ENCODE data around the gene GJC2.

Gene GJC2

DNA sequence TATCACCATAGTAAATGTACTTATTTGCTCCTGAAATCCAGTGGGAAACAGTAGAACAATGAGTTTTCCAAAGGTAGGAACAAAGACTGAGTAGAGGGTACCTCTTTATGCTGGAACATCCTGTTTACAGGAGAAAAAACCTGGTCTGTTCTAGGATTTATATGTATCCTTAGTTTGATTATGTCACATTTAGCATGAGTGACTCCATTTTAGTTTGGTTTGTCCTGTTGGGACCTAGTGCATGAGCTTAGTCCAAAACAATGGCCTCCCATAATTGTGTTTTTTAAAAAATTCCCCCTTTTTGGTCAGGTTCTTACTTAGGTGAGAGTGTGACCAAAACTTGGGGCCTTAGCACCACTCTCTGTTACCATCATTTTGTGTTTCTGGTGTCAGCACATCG is 37.1 kb upstream of the GJC2 start:
- DNase-seq (ENCODE audit: low read depth, low spot score), result no peak

GRCh38 chr1:228114827-228115226 is 34.9 kb upstream of the GJC2 start:
- no peak for DNase-seq (ENCODE audit: low read depth, low spot score)

GRCh38 chr1:228117335-228117734 is 32.4 kb upstream of the GJC2 start:
- DNase-seq (ENCODE audit: low read depth, low spot score), result no peak

- DNase-seq (ENCODE audit: low read depth, low spot score), result no peak
These were observed 31.7 kb upstream of the GJC2 start for GRCh38 chr1:228118040-228118439.

- DNase-seq (ENCODE audit: low read depth, low spot score), result no peak
These were observed 29.4 kb upstream of the GJC2 start for GRCh38 chr1:228120351-228120750.

GRCh38 chr1:228120857-228121489 is 28.8 kb upstream of the GJC2 start:
- no peak for DNase-seq (ENCODE audit: low read depth, low spot score)

DNA sequence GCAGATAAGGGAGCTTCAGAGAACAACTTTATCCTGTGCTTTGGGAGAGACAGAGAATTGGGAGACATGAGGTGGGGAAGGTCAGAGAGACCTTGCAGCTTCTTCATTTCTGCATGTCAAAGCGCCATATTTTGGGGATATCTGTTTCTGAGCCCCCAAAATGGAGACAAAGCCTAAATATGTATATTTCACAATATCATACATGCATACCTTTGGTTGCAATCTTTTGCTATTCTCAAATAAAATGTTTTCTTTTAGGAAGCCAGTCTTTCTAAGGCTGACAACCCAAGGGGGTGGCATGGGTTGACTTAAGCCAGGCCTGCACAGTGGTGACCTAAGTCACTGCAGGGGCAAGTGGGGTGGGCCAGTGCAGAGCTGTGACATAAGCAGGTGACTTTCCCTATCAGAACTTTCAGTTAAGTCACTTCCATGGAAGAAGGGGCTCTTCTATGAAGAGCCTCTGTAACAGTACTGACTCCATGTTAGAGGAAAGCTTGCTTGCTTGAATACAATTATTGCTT is 26.7 kb upstream of the GJC2 start:
- DNase-seq (ENCODE audit: low read depth, low spot score), result no peak

DNA sequence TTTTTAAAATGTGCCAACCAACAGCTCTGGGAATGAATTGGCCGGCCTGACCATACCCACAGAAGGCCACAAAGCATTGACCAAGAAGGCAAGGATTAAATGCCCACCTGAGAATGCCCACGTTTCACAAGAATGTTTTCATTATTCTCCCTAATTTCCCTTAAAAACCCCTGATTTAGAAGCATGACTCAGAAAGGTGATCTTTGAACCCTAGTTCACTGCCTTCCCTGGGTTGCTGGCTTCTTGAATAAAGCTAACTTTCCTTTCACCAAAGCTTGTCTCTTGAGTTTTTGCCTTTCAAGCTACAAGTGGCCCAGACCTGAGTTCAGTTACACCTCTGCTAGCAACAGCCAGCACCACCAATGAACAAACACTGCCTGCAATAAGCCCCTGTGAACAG is 26.2 kb upstream of the GJC2 start:
- no peak for DNase-seq (ENCODE audit: low read depth, low spot score)

- no peak for DNase-seq (ENCODE audit: low read depth, low spot score)
These were observed 24.5 kb upstream of the GJC2 start for GRCh38 chr1:228125185-228125584.

DNA sequence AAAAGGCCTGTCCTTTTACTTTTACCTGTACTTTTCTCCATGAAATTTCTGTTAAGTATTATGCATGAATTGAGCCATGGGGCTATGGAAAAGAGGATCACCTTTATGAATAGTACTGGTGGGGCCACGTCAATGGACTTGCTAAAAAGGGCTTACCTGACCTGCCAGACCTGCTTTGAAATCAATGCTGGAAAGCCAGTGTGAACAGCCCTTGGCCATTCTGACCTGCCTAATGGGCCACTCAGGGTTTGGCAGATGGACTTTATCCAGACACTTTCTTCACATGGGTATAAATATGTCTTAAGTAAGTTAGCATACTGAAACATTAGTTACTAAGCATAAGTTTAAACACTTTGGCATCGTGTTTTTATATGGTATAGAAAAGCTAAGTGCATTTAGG is 18.0 kb upstream of the GJC2 start:
- DNase-seq (ENCODE audit: low read depth, low spot score), result no peak

- no peak for DNase-seq (ENCODE audit: low read depth, low spot score)
These were observed 15.1 kb upstream of the GJC2 start for GRCh38 chr1:228134591-228134990.

DNA sequence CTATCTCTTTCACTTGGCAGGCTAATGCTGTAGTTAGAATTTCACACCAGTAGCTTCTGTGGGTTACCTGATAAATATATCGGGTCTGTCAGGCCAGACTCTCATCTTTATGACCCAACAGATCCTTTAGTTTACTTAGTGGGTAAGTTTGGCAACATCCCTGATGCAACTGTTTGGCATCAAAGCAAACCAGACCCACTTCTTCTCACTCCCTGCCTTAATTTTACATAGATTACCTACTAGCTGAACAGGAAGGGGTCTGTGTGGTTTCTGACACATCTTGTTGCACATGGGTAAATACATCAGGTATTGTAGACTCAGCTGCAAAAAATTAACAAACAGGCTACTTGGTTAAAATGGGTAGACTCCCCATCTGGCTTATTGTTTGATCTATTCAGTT is 12.8 kb upstream of the GJC2 start:
- no peak for DNase-seq (ENCODE audit: low read depth, low spot score)

DNA sequence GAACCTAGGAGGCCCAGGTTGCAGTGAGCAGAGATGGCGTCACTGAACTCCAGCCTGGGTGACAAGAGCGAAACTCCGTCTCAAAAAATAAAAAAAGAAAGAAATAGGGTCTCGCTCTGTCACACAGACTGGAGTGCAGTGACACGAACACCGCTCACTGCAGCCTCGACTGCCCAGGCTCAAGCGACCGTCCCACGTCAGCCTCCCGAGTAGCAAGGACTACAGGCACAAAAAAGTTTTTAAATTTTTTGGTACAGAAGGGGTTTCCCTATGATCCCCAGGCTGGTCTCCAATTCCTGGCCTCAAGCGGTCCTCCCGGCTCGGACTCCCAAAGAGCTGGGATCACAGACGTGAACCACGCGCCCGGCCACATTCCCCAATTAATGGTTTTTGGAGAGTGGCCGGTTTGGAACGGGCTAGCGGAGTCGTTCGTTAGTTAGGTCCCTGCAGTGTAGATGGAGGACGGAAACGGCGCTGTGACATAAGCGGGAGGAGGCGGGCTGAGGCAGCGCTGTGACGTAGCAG is 10.3 kb upstream of the GJC2 start:
- DNase-seq (ENCODE audit: low read depth, low spot score), result no peak

DNA sequence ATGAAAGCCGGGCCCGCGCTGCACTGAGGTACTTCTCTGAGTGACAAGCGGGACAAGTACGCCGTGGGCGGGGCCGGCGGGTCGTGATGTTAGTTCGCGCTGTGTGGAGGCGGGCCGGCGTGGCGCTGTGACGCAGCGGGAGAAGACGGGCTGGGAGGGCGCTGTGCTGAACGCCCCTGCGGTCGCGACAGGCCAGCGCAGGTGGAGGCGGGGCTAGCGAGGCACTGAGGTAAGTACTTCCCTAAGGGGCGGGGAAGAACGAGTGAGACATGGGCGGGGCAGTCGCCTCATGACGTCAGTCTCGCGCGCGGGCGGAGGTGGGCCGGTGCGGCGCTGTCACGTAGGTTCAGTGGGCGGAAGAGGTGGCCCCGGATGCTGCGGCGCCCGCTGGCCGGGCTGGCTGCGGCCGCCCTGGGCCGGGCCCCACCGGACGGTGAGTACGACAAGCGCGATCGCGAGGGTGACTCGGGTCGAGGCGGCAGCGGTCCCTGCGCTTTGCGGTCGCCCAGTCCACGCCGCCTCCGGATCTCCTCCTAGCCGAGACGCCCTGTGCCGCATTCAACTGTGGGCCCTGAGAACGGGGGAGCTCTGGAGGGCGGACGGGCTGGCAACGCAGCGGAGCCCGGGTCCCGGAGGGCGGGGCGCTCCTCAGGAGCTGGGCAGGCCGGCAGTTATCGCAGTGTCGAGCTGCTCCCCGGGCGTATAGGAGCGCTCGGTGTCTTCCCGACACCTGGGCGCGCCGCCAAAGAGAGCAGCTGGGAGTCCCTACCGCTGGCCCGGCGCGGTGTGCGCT is 9.6 kb upstream of the GJC2 start, which contains the start of gene GUK1:
Gene GUK1, plus strand, starts transcription at position 349 of the 793 bp plus-strand sequence. Its CDS starts 24 bp downstream, at position 373.
- DNase-seq (ENCODE audit: low read depth, low spot score), result peak; percentile 94

DNA sequence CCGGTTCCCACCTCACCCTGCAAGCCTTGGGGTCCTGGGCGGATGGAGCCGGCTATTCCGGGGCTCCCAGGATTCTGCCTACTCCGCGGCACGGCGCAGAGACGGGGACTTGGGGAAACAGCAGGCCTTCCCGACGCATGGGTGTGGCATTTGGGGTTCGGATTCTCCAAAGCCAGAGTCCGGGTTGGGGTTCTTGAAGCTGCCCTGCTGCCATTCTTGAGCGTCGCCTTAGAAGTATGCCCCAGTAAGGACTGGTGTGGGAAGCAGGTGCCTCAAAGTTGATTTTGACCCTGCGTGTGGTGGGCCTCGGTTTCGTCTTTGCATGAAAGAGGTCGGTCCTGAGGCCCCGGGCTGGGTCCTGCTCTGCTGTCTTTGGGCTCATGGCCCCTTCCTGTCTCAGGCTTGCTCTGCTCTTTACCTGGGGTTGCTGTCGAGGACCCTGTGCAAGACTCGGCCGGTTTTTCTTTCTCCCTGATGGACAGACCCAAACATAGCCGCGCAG is 9.0 kb upstream of the GJC2 start:
- DNase-seq (ENCODE audit: low read depth, low spot score), result no peak

GRCh38 chr1:228141226-228142044 is 8.3 kb upstream of the GJC2 start:
- no peak for DNase-seq (ENCODE audit: low read depth, low spot score)

- no peak for DNase-seq (ENCODE audit: low read depth, low spot score)
These were observed 7.5 kb upstream of the GJC2 start for GRCh38 chr1:228142155-228142691.

GRCh38 chr1:228142701-228143136 is 7.0 kb upstream of the GJC2 start:
- no peak for DNase-seq (ENCODE audit: low read depth, low spot score)

GRCh38 chr1:228143480-228144192 is 6.1 kb upstream of the GJC2 start:
- no peak for DNase-seq (ENCODE audit: low read depth, low spot score)

DNA sequence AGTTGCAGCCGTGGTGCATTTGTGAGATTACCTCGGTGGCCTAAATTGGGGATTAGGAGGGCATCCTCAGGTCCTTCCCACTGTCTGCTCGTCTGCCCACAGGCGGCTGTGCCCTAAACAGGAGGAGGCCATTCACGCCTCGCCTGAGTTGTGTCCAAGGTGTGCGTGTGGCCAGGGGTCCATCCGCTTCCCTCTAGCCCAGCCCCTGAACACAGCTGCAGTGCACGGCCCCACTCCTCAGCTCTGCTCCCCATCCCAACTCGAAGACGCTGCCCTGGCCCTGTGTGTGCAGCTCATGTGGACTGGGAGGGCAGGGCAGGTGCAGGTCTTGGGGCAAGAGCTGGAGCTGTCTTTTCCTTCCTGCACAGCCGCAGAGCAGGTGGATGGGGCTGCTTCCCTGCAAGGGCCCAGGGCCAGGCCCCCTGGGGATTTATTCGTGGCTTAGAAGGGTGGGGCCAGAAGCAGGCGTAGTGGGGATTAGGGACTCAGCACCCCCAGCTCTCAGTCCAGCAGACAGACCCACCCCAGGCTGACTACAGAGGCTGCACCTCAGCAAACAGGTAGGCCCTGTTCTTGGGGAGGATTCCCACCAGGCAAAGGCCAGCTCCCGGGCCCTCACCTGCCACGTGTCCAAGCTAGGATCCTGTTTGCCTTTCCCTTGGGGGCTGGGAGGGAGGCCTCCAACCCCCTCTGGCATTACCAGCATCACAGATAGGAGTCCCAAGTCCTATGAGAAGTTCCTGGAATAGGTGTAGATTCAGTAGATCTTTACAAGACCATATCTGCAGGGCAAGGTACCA is 5.3 kb upstream of the GJC2 start:
- DNase-seq (ENCODE audit: low read depth, low spot score), result no peak
